Activated CD4-positive, alpha-beta T cell treated with anti-CD3 and anti-CD28 coated beads, Interleukin-2, amount 50 U/mL, for 1 hour (primary cell): ENCODE data around the gene NCBP3.
"Not testable (repeated sequence)": the region's sequence is repeated elsewhere in the genome, so short reads cannot be mapped to it uniquely, and the experiment has no call there.

Source experiments
- DNase-seq: peaks from one replicate; pipeline ENCODE4 v3.0.0-alpha.2; 2020

NCBP3 gene

DNA sequence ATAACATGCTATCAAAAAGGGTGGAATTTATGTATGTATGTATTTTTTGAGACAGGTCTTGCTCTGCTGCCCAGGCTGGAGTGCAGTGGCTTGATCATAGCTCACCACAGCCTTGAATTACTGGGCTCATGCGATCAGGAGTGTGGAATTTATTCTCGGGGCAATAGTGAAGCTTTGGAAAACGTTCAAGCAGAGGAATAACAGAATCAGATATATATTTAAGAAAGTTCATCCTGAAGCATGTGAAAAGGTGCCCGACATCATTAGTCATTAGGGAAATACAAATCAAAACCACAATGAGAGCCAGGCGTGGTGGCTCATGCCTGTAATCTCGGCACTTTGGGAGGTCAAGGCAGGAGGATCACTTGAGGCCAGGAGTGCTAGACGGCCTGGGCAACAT, 37.3 kb downstream of the NCBP3 start:
- DNase-seq: no peak

DNA sequence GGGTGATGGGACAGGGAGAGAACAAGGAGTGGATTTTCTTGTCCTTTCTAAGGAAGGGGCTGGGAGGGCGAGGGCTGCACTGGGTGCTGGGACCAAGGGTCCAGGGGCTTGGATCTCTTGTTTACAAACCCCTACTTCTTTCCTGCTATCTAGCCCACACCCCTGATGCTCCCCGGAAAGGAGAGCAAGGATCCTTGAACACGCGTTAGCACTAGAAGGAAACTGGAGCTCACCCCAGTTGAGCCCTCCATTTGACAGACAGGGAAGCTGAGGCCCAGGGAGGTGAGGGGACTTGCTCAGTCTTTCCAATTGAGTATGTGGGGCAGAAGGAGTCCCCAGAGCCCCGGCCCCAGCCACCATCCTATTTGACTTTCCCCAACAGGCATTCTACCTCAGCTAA, 40.5 kb downstream of the NCBP3 start:
- no peak for DNase-seq

DNA sequence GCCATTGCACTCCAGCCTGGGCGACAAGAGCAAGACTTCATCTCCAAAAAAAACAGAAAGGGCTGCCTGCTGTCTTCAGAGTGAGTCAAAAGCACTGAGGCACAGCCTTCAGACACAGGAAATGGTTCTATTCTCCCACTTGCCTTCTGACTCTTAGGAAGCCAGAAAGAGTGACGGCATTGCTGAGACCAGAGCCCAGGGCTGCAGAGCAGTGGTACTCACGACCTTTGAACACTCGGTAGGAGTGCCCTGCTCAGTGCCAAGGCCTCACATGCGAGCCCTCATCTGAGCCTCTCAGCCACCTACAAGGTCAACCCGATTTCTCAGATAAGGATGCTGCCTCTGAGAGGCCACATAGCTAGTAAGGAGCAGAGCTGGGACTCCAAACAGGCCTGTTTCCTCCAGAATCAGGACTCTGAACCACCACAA, 41.5 kb downstream of the NCBP3 start:
- DNase-seq: no peak

DNA sequence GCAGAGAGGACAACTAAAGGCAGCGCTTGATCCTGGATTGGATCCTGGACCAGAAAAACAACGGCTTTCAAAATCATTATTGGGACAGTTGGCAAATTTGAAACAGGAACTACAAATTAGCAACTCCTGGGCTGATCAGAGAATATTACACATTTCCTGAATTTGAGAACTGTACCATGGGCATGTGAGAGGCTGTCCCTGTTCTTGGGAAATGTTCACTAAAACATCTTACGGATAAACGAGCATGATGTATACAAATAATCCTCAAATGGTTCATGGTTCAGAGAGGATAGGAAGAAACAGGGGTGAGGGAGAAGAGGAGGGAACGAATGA, 42.8 kb downstream of the NCBP3 start:
- no peak for DNase-seq

DNA sequence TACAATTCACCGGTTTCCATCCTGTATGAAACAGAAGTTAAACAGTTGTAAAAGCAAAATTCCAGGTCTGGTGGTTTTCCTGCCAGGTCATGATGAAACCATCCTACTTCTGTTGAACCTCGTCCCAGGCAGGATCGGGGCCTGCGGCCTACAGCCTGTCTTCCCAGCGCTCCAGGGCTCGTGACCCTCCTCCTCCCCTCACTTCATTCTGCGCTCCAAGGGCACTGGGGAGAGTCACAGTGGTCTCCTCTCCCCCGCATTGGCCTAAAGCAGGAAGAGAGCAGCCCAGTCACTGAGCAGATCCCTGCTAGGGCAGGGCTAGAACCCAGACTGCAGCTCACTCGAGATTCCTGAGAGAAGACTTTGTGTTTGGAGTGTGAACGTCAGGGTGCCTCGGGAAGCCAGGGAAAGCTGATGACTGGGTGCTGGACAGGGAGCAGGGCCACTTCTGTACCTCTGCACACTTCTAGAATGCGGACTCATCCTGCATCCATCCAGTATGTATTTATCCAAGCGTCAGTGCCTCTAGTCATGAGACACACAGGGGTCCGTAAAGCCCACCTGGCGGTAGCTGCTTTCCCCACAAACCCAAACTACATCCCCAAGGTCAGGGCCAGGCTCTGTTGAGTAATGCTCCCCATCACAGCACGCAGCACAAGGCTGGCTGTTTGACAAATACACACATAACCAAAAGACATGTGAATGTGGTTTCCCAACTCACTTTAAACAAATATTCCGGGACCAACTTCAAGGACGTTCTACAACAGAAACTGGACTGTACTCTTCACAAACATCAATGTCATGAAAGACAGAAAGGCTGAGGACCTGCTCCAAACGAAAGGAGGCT, 43.4 kb downstream of the NCBP3 start:
- no peak for DNase-seq

DNA sequence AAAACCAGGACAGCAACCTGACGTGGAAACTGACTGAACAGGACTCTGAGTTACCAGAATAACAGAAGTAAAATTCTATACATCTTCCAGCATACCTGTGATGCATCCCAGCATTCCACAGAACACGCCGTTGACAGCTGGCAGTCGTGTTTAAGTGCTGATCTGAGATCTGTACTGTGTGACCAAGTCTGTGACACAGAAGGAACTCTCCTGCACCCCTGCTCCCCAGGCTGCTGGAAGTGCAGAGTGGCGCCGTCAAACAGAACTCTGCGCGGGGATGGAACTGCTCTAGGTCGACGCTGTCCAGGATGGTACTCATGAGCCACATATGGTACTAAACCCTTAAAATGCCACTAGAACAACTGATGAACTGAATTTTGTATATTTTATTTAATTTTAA, 44.3 kb downstream of the NCBP3 start:
- DNase-seq: no peak

DNA sequence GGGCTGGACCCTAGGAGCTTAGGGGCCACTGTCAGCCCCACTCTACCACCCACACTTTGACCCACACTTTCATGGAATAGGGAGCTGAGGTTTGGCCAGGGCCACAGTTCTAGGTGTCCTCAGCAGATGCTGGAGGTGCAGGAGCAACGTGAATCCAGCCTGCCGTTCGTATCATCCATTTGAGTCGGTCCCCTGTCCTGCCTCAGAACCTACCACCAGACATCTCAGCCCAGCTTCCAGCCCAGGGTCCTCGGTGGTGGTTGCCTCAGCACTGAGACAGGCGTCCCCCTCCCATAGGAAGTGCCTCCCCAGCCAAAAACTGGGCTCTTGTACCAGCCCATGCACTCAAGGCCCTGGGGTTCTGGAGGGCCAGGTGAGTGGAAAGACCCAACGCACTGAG, 44.7 kb downstream of the NCBP3 start:
- DNase-seq: no peak

DNA sequence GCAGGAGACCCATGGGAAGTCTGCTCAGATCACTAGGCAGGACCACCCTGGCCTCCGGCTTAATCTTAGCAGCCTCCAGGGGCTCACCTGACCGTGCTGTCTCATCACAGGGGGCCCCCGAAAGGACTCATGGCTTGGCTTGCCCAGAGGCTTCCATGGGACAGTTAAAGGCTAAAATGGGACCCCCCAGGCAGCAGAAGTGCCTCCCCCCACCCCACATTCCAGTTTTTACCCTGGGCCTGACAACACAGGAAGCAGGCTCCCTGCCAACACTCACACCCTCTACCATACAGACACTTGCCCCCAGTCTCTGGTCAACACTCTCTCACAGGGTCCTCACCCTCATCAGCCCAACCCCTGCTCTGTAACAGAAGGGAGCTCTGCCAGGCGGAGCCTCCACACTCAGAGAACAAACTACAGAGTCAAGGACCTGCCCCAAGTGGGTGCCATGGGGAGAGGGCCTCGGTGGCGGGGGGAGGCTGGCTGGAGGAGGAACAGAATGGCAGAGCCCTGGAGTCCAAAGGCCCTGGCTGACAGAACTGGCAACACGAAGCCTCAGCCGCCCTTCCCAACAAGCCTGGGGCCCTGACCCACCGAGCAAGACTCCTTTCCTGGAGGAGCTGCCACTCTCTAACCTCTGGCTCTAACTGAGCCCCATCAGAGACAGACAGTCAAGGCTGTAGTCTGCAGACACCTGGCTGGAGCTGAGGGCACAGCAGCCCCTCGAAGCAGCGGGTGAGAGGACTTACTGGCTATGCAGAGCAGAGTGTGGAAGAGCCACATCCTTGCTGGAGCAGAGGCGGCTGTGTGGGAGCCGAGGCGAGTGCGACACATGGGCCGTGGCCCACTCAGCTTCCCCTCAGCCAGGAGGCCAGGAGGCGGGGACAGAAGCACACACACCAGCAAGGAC, 45.4 kb downstream of the NCBP3 start, which contains the start of gene ITGAE:
ITGAE (minus strand) TSS at position 827 of the 910 bp plus-strand sequence; CDS start at position 783, 44 bp downstream.
- no peak for DNase-seq

DNA sequence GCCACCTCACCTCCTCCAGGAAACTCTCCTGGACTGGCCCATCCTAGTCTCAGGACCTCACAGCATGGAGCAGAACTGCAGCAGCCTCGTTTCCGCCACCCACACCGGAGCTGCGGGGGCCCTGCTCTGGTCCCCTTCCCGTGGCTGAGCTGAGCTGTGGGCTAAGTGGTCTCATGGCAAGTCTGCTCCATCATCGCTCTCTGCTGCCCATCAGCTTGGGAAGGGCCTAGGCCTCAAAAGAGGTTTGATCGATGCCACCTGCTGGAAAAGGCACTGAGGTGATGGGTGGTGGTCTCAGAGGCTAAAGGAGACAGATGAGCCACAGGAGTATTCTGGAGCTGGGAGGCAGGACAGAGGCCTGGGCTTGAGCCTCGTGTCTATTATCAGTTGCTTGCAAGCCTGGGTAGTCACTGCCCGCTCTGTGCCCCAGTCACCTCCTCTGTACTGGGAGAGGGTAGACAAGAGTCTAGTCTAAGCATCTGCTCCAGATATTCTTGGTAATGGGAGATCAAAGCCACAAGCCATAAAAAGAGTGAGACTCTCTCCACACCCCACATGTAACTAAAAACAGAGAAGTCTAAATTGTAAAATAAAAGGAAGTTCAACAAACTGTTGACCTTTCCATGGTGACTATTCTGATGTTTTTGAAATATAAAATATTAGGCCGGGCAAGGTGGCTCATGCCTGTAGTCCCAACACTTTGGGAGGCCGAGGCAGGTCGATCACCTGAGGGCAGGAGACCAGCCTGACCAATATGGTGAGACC, 46.7 kb downstream of the NCBP3 start:
- no peak for DNase-seq

DNA sequence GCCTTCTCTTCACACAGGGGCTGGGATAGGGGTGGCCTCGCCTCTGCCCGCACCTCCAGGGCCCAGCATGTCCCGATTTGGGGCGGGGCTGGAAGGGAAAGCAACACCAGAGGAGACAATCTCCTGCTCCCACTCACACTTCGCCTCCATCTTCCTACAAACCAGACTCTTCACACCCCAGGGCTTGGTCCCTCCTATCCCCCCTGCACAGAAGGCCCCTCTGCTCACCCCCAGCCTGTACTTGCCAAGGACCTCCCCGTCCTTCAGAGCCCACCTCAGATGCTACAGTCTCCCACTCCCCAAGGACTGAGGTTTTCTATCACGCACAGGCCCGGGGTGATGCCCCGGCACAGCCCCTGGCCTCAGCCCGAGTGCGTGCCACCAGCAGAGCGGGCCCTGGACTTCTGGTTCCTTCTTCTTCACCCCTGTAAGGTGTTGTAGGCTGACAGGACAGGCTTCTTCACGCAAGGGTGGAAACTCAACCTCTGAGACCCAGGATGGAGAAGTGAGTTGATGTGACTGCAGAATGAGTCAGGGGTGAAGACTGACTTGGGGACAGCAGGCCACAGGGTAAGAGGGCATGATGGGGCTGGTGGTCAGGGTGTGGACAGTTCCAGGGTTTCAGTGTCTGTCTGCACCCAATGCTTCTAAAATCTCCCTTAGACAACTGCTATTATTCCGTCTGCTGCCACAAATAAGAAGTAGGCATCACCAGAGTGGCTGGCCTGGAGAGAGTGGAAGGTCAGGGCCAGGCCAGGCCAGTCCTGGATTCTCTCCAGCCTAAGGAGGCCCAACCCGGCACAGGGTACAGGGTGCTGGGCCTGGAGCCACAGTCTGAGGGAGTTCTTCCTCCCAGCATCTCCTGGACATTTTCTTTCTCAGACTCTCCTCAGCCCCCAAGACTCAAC, 47.5 kb downstream of the NCBP3 start:
- no peak for DNase-seq

DNA sequence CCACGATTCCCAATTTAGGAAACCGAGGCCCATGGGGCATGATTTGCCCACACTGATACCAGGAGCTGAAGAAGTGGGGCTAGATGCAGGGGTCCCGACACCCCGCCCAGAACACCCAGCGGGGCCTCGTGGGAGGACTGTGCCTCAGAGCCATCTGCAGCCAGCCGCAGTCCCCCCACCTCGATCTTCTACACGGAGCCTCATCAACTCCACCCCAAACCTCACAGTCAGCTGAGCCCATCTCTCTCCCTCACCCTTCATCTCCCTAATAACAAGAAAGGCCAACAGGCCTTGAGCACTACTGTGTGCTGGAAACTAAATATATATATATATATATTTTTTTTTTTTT, 49.2 kb downstream of the NCBP3 start:
- DNase-seq: peak; percentile 19

DNA sequence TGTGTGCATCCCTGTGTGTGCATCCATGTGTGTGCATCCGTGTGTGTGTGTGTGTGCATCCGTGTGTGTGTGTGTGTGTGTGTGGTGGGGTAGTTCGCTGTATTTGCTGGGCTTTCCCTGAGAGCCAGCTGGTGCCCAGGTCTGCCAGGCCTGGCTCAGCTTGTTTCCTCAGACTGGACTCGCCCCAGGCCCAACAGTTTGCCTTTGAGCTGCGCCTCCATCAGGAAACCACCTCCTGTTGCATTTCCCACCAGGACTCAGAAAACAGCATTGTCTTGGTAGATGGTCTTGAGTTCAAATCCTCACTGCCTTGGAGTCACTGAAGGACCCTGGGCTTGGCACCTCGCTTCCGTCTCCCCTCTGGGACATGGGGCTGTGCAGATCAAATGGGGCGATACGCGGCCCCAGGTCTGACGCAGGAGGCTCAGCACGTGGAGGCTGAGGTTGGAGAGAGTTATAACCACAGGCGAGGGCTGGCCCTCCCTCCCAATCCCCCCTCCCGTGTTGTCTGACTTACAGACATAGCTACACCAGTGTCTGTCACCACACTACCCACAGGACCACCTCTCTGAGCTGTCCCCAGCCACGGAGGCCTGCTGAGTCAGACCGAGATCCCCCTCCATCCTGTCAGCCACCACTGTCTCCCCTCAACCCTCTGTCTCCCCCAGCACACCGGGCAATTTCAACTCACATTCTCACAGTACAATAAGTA, 49.8 kb downstream of the NCBP3 start:
- peak; percentile 62 for DNase-seq

DNA sequence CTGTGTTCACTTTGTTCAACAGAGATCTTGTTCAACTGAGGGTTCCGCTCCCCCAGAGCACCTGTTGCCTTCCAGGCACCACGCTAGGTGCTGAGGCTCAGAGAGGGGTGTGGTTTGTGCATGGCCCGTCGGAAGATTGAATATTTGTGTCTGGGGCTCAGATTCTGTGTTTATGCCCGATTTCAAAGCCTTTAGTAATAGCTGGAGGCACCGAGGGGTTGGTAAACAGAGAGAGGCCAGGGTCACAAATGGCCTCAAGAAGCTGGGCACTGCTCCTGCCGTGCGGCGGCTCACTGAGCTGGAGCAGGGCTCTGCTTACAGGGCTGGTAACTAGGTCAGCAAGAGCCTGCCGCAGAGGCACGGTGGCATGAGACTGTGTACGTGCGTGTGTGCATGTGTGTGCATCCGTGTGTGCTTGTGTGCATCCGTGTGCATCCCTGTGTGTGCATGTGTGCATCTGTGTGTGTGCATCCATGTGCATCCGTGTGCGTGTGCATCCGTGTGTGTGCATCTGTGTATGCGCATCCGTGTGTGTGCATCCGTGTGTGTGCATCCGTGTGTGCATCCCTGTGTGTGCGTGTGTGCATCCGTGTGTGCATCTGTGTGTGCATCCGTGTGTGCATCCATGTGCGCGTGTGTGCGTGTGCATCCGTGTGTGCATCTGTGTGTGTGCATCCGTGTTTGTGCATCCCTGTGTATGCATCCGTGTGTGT, 50.5 kb downstream of the NCBP3 start:
- DNase-seq: peak; percentile 11

DNA sequence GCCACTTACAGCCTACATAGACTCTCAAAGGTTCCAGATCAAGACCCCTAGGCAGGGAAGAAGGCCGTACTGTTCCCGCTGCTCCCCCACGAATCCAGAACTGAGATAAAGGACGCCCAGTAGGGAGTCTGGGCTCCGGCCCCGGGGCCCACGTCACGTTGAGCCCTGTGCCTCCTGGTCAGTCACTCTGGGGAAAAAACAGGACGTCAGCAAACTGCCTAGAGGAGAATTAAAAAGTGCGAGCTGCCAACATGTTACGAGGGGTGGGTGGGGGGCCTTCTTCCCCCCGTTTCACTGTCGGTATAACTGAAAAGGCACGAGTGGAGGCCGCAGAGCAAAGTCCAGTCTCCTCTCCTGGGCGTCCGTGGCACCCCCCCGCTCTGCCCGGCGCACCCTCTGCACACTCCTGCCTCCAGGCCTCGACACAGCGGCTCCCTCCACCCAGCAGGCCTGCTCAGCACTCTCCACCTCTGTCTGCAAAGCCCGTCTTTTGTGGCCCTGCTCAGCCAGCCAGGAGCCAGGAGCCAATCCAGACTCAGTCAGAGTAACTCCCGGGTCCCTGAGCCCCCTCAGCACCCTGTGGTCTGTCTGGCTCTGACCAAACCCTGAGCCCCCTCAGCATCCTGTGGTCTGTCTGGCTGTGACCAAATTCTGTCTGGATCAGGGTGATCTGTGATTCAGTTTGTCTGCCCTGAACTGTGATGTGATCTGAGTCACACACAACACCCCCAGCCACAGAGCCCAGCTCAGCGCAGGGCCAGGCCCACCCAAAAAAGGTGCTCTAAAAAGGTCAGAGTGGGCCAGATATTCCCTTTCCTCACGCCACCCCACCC, 51.3 kb downstream of the NCBP3 start:
- peak; percentile 28 for DNase-seq

DNA sequence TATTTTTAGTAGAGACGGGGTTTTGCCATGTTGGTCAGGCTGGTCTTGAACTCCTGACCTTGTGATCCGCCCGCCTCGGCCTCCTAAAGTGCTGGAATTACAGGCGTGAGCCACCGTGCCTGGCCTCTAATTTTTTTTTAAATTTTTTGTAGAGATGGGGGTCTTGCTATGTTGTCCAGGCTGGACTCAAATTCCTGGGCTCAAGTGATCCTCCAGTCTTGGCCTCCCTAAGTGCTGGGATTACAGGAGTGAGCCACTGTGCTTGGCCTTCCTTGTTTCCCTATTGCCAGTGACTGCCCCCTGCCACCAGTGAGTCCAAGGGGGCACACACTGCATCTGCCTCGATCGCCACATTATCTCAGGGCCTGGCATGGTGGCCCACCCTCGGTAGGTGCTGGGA, 51.9 kb downstream of the NCBP3 start:
- not testable (repeated sequence) for DNase-seq

DNA sequence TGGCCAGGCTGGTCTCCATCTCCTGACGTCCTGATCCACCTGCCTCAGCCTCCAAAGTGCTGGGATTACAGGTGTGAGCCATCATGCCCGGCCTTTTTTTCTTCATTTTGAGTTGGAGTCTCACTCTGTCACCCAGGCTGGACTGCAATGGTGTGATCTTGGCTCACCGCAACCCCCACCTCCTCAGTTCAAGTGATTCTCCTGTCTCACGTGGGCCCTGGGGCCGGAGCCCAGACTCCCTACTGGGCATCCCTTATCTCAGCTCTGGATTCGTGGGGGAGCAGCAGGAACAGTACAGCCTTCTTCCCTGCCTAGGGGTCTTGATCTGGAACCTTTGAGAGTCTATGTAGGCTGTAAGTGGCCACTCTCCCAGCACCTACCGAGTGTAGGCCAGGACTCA, 52.8 kb downstream of the NCBP3 start:
- DNase-seq: not testable (repeated sequence)

DNA sequence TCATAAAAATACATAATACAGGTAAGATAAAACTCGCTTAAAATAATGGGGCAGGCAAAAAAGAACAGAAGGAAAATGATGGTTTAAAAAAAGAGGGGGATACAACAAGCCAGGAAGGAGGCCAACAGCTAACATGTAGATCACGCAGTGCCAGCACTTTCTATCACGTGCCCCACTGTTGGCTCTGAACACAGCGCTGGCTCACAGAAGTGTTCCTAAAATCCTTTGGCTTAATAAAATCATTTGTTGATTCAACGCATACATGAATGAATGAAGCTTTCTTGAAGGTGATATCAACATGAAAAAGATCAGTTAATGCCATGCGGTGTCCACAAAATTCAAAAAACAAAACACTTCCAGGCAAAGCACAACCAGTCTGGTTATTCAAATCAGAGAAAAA, 53.6 kb downstream of the NCBP3 start:
- no peak for DNase-seq

DNA sequence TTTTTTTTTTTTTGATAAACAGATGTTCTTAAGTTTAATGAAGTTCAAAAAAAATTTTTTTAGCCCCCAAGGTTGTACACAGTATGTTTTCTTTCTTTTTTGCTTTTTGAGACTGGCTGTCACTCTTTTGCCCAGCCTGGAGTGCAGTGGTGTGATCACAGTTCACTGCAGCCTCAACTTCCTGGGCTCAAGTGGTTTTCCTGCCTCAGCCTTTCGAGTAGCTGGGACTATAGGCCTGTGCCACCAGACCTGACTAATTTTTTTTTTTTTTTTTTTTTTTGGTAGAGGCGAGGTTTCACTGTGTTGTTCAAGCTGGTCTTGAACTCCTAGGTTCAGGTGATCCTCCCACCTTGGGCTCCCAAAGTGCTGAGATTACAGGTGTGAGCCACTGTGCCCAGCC, 57.8 kb downstream of the NCBP3 start:
- DNase-seq: no peak

DNA sequence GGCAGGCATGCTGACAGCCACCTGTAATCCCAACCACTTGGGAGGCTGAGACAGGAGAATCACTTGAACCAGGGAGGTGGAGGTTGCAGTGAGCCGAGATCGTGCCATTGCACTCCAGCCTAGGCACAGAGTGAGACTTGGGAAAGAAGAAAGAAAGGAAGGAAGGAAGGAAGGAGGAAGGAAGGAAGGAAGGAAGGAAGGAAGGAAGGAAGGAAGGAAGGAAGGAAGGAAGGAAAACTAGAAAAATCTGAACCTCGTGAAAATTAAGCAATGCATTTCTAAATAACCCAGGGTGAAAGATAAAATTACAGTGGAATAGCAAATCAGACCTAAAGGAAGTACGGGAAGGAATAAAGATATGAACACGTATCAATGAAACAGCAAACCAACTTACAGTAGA, 60.7 kb downstream of the NCBP3 start:
- DNase-seq: not testable (repeated sequence)

DNA sequence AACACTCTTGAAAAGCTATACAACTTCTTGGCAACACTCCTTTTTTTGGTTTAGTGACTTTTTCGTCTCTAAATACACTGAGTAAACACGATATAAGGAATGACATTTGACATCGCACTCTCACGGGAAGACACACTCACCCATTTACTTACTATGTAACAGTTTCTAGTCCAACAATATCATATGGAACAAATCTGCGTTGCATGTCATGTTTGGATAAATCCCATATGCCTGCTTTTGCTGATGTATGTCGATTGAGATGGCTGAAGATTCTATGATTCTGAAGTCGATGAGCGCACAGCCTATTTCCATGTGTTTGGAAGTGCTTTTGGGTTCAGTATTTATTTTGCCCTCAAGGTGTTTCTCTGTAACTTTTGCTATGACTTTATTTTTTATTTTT, 63.3 kb downstream of the NCBP3 start:
- DNase-seq: no peak
